Keratinocyte (primary cell): ENCODE results near the gene TBR1. TPM values are rescaled to one million over a fixed set of nuclear protein-coding genes. Genes with fewer than 3 reads are reported as not detected.

ENCODE experiments used
- DNase-seq: peaks from one replicate; pipeline ENCODE4 v3.0.0-alpha.2; 2011; ENCODE audit warnings: low read depth, missing footprints, low spot score
- FAIRE-seq: peaks from 2 replicates; lab custom pipeline; 2011; peaks lifted over from hg19 to GRCh38; lab: Jason Lieb, UNC
- H2AFZ ChIP-seq: 2 replicates; pipeline ENCODE4 v1.6.0; 2012; ENCODE audit warnings: low read length, control low read depth, inconsistent platforms; ENCODE audit not compliant: control insufficient read depth
- H3K27ac ChIP-seq: 2 replicates; pipeline ENCODE4 v1.5.1; 2011; ENCODE audit warnings: low read length; ENCODE audit not compliant: control insufficient read depth, insufficient read depth
- H3K27me3 ChIP-seq: 3 replicates; pipeline ENCODE4 v1.6.0; 2011; ENCODE audit warnings: low read length; ENCODE audit not compliant: control insufficient read depth, insufficient read depth; ENCODE audit errors: extremely low read depth
- H3K36me3 ChIP-seq, 2 experiments: 2 replicates in 1 of 2; 3 replicates in 1 of 2; pipeline ENCODE4 v1.5.1; 2011; ENCODE audit warnings: low read length in 2 of 2, mild to moderate bottlenecking in 1 of 2; ENCODE audit not compliant: control insufficient read depth in 2 of 2, insufficient read depth in 2 of 2; ENCODE audit errors: extremely low read depth in 1 of 2
- H3K4me1 ChIP-seq: 3 replicates; pipeline ENCODE4 v1.5.1; 2011; ENCODE audit warnings: low read length; ENCODE audit not compliant: control insufficient read depth, insufficient read depth; ENCODE audit errors: extremely low read depth
- H3K4me2 ChIP-seq: 3 replicates; pipeline ENCODE4 v1.6.0; 2011; ENCODE audit warnings: low read depth, low read length; ENCODE audit not compliant: control insufficient read depth, insufficient read depth; ENCODE audit errors: extremely low read depth
- H3K4me3 ChIP-seq, 3 experiments: fragments of 200-600 bp in 1 of 3; sonication (generic) in 1 of 3; 2 replicates in 2 of 3; 3 replicates in 1 of 3; pipeline ENCODE4 v1.5.1; 2011 to 2016; ENCODE audit warnings: low read length in 3 of 3, mild to moderate bottlenecking in 3 of 3, control low read depth in 2 of 3, inconsistent platforms in 1 of 3, low read depth in 1 of 3, mixed read lengths in 1 of 3, mixed run types in 1 of 3, moderate library complexity in 1 of 3; ENCODE audit not compliant: control insufficient read depth in 2 of 3, insufficient read depth in 2 of 3; ENCODE audit errors: extremely low read depth in 1 of 3
- H3K79me2 ChIP-seq: 2 replicates; pipeline ENCODE4 v1.6.0; 2012; ENCODE audit warnings: low read length; ENCODE audit not compliant: control insufficient read depth, insufficient read depth
- H3K9ac ChIP-seq: 3 replicates; pipeline ENCODE4 v1.6.0; 2011; ENCODE audit warnings: low read length; ENCODE audit not compliant: control insufficient read depth, insufficient read depth; ENCODE audit errors: extremely low read depth
- H3K9me1 ChIP-seq: 3 replicates; pipeline ENCODE4 v1.6.0; 2011; ENCODE audit warnings: low read length; ENCODE audit not compliant: control insufficient read depth, insufficient read depth; ENCODE audit errors: extremely low read depth
- H3K9me3 ChIP-seq: 2 replicates; pipeline ENCODE4 v1.5.1; 2012; ENCODE audit warnings: low read depth, low read length; ENCODE audit not compliant: control insufficient read depth
- H4K20me1 ChIP-seq: 3 replicates; pipeline ENCODE4 v1.6.0; 2011; ENCODE audit warnings: low read length; ENCODE audit not compliant: control insufficient read depth, insufficient read depth; ENCODE audit errors: extremely low read depth
- CTCF ChIP-seq, 3 experiments: IDR thresholded peaks in 1 of 3; conservative IDR thresholded peaks in 1 of 3; optimal IDR thresholded peaks in 1 of 3; 2 replicates in 2 of 3; 3 replicates in 1 of 3; pipeline versions ENCODE3 to v1.5.1; 2011; ENCODE audit warnings: low read length in 3 of 3, mild to moderate bottlenecking in 3 of 3, moderate library complexity in 2 of 3, control low read depth in 1 of 3, inconsistent platforms in 1 of 3; ENCODE audit not compliant: insufficient read depth in 2 of 3; ENCODE audit errors: extremely low read depth in 1 of 3
- EZH2 ChIP-seq: IDR thresholded peaks from one replicate; pipeline ENCODE4 v1.6.1; 2012; ENCODE audit warnings: inconsistent platforms, mild to moderate bottlenecking, low read length, moderate library complexity
- dilution Hi-C: fragments of 300-500 bp; cut with MboI; formaldehyde crosslinking; loops from one replicate; pipeline ENCODE4 v1.7.0; 2020; ENCODE audit warnings: low sequenced_read_pairs; ENCODE audit not compliant: extremely low pct_ligation_motif_present
- polyA plus RNA-seq, 5 experiments: library from polyadenylated mRNA; depleted of rRNA in 3 of 5; stranded (reverse) in 3 of 5; stranded (forward) in 1 of 5; unstranded in 1 of 5; fragments of >200 nt; gene quantifications; 1 replicate in 1 of 5; 2 replicates in 3 of 5; 3 replicates in 1 of 5; pipeline versions ENCODE4 v1.2.1 to v1.2.3, GENCODE V29; 2011 to 2012; ENCODE audit warnings: missing spikeins in 2 of 5, low read depth in 1 of 5, low replicate concordance in 1 of 5

Gene TBR1
- polyA plus RNA-seq, 1 donor (not counting 4 experiments of a cell fraction or from before 2014, with no cell fraction given) = 0.03 TPM

GRCh38 chr2:161426455-161426921 is 10.4 kb downstream of the TBR1 start:
- Histone ChIP-seq H3K9me3 (no peaks in the 10 kb centered on the region), H3K9me1 (no peaks in the 10 kb centered on the region), H2AFZ (no peak overlapping the region), H3K4me3 (no peak overlapping the region), H3K27ac (no peak overlapping the region), H3K36me3 (no peaks in the 10 kb centered on the region), H3K4me2 (peak overlapping the region; percentile 57), H3K4me1 (peaks cover 4% of the 10 kb centered on the region), H4K20me1 (no peaks in the 10 kb centered on the region), H3K79me2 (no peaks in the 10 kb centered on the region), H3K9ac (no peak overlapping the region), H3K27me3 (peaks cover 89% of the 10 kb centered on the region)
- FAIRE-seq = no peak
- peak in 2 of 3 experiments; percentile 37 to 41 for TF ChIP-seq CTCF (optimal IDR thresholded peaks at IDR 0.05 in 1 of 3, IDR thresholded peaks at IDR 0.05 in 1 of 3, conservative IDR thresholded peaks at IDR 0.05 in 1 of 3; ENCODE audit: extremely low read depth in 1 of 3, insufficient read depth in 2 of 3, low read length in 3 of 3)
- peak; percentile 72 for TF ChIP-seq EZH2
- DNase-seq = no peak
- dilution Hi-C loops = loop anchor here (25.0 kb wide), 1 partner anchor 511 kb away; no protein-coding TSS in a partner anchor

DNA sequence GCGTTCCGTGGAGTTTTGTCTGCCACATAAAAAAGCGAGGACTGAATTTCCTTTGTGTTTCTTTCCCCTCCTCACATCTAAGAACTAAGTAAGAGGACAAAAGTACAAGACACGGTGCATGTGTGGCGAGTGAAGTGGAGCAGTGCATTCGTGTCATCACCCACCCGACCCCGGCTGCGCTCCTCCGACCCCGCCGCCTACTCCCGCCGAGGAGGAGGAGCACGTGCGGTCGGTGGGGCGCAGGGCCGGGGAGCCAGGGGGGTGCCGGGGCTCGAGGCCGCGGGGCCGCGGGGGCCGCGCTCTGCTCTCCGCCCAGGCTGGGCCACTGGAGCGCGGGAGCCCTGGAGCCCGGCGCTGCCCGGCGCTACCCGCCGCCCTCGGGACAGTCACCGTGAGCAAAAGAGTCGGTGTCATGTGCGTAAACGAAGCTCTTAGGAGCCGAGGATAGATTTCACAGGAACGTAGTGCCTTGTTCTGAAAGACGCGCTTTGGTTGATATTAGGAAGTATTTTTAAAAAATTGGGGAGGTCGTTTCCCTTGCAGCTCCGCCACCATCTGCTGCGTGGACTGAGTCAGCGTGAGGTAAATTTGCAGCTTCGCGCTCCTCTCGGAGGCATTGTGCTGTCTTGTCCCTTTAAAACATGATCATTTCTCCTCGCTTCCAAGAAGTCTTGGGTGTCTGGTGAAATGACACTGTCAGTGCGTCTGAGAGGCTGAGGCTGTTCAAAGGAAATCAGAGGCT is 11.0 kb downstream of the TBR1 start:
- H3K9me3 ChIP-seq = no peaks in the 10 kb centered on the region
- peak overlapping the region; percentile 57 for H3K4me2 ChIP-seq
- H2AFZ ChIP-seq = no peak overlapping the region
- H3K4me1 ChIP-seq = peaks cover 4% of the 10 kb centered on the region
- H3K36me3 ChIP-seq = no peaks in the 10 kb centered on the region
- H3K27ac ChIP-seq = no peak overlapping the region
- peak; percentile 97 for TF ChIP-seq EZH2
- TF ChIP-seq CTCF (optimal IDR thresholded peaks at IDR 0.05 in 1 of 3, IDR thresholded peaks at IDR 0.05 in 1 of 3, conservative IDR thresholded peaks at IDR 0.05 in 1 of 3; ENCODE audit: extremely low read depth in 1 of 3, insufficient read depth in 2 of 3, low read length in 3 of 3) = peak in 2 of 3 experiments; percentile 2 to 43
- DNase-seq = no peak
- H3K79me2 ChIP-seq = no peaks in the 10 kb centered on the region
- dilution Hi-C loops = loop anchor here (25.0 kb wide), 1 partner anchor 510 kb away; no protein-coding TSS in a partner anchor
- H4K20me1 ChIP-seq = no peaks in the 10 kb centered on the region
- no peaks in the 10 kb centered on the region for H3K9me1 ChIP-seq
- no peak overlapping the region for H3K9ac ChIP-seq
- peak overlapping the region in 1 of 3 experiments; percentile 15 for H3K4me3 ChIP-seq
- H3K27me3 ChIP-seq = peaks cover 86% of the 10 kb centered on the region
- FAIRE-seq = no peak
